HEK293 (cell line): ENCODE data around the gene KRT8.

Experiments
- CTCF ChIA-PET: fragments of 350-600 bp; formaldehyde crosslinking; extraction: SDS; loops from one replicate; lab custom pipeline; 2021; ENCODE audit warnings: antibody characterized with exemption; lab: Yijun Ruan, JAX
- POLR2A ChIA-PET: fragments of 300-600 bp; formaldehyde crosslinking; extraction: SDS; loops from one replicate; lab custom pipeline; 2020; ENCODE audit warnings: antibody characterized with exemption, inconsistent platforms; lab: Yijun Ruan, JAX
- H3K27ac ChIP-seq: fragments of 200-500 bp; sonication (Bioruptor generic); 2 replicates; pipeline ENCODE4 v1.5.1; 2014; ENCODE audit warnings: low read depth, low read length, control low read depth, inconsistent platforms; ENCODE audit errors: extremely low read depth
- H3K36me3 ChIP-seq, 2 experiments: fragments of 200-500 bp in 1 of 2; sonication (Bioruptor generic) in 1 of 2; 1 replicate in 1 of 2; 2 replicates in 1 of 2; pipeline ENCODE4 v1.5.1; 2014 to 2017; ENCODE audit warnings: inconsistent platforms in 2 of 2, low read length in 2 of 2; ENCODE audit not compliant: control insufficient read depth in 2 of 2, insufficient read depth in 1 of 2
- H3K4me1 ChIP-seq: fragments of 200-500 bp; sonication (Bioruptor generic); 2 replicates; pipeline ENCODE4 v1.5.1; 2014; ENCODE audit warnings: mild to moderate bottlenecking, low read length, inconsistent platforms; ENCODE audit not compliant: control insufficient read depth, insufficient read depth
- H3K4me3 ChIP-seq: 2 replicates; pipeline ENCODE4 v1.5.1; 2011; ENCODE audit warnings: low read depth, mild to moderate bottlenecking, control low read depth, low read length, moderate library complexity
- H3K9me3 ChIP-seq: fragments of 200-500 bp; sonication (Bioruptor generic); 2 replicates; pipeline ENCODE4 v1.5.1; 2014; ENCODE audit warnings: low read depth, low read length, inconsistent platforms; ENCODE audit not compliant: control insufficient read depth, insufficient read depth
- KLF1 ChIP-seq: fragments of 450-650 bp; formaldehyde crosslinking; IDR thresholded peaks from 2 replicates; pipeline ENCODE4 v1.5.1; 2016; ENCODE audit warnings: missing biosample characterization, missing genetic modification characterization
- MEIS1 ChIP-seq: sonication (generic); formaldehyde crosslinking; IDR thresholded peaks from 2 replicates; pipeline ENCODE4 v1.8.1; 2022; ENCODE audit warnings: missing genetic modification reagents, mild to moderate bottlenecking, borderline replicate concordance
- SCRT2 ChIP-seq: fragments of 450-650 bp; formaldehyde crosslinking; IDR thresholded peaks from 2 replicates; pipeline ENCODE4 v1.5.1; 2016; ENCODE audit warnings: missing biosample characterization, missing genetic modification characterization
- ZEB2 ChIP-seq: fragments of 450-650 bp; formaldehyde crosslinking; IDR thresholded peaks from 2 replicates; pipeline ENCODE4 v1.5.1; 2016; ENCODE audit warnings: missing biosample characterization, missing genetic modification characterization
- ZFHX2 ChIP-seq: fragments of 450-650 bp; formaldehyde crosslinking; conservative IDR thresholded peaks from 2 replicates; pipeline ENCODE4 v1.5.1; 2016; ENCODE audit warnings: missing biosample characterization, missing genetic modification characterization
- ZNF146 ChIP-seq: fragments of 450-650 bp; formaldehyde crosslinking; IDR thresholded peaks from 2 replicates; pipeline ENCODE4 v1.5.1; 2016; ENCODE audit warnings: missing biosample characterization, missing genetic modification characterization
- ZNF248 ChIP-seq: fragments of 450-650 bp; formaldehyde crosslinking; IDR thresholded peaks from 2 replicates; pipeline ENCODE4 v1.5.1; 2017; ENCODE audit warnings: missing biosample characterization, missing genetic modification characterization
- ZNF311 ChIP-seq: fragments of 450-650 bp; formaldehyde crosslinking; IDR thresholded peaks from 2 replicates; pipeline ENCODE4 v1.5.1; 2017; ENCODE audit warnings: missing biosample characterization, missing genetic modification characterization, borderline replicate concordance
- ZNF324 ChIP-seq: fragments of 450-650 bp; formaldehyde crosslinking; IDR thresholded peaks from 2 replicates; pipeline ENCODE4 v1.5.1; 2016; ENCODE audit warnings: missing biosample characterization, missing genetic modification characterization
- ZNF335 ChIP-seq: fragments of 450-650 bp; formaldehyde crosslinking; conservative IDR thresholded peaks from 2 replicates; pipeline ENCODE4 v1.5.1; 2016; ENCODE audit warnings: missing biosample characterization, missing genetic modification characterization
- ZNF341 ChIP-seq: fragments of 450-650 bp; formaldehyde crosslinking; IDR thresholded peaks from 2 replicates; pipeline ENCODE4; 2016; ENCODE audit warnings: low read depth, missing biosample characterization, missing genetic modification characterization
- ZNF501 ChIP-seq: fragments of 450-650 bp; formaldehyde crosslinking; IDR thresholded peaks from 2 replicates; pipeline ENCODE4 v1.5.1; 2016; ENCODE audit warnings: missing biosample characterization, missing genetic modification characterization
- ZNF621 ChIP-seq: fragments of 450-650 bp; formaldehyde crosslinking; IDR thresholded peaks from 2 replicates; pipeline ENCODE4 v1.5.1; 2017; ENCODE audit warnings: missing biosample characterization, missing genetic modification characterization
- ZNF707 ChIP-seq: fragments of 450-650 bp; formaldehyde crosslinking; IDR thresholded peaks from 2 replicates; pipeline ENCODE4 v1.5.1; 2016; ENCODE audit warnings: missing biosample characterization, missing genetic modification characterization
- TF ChIP-seq, protein P1 (sequence below): fragments of 450-650 bp; formaldehyde crosslinking; IDR thresholded peaks from 2 replicates; pipeline ENCODE4 v1.5.1; 2016; ENCODE audit warnings: missing biosample characterization, missing genetic modification characterization
- TF ChIP-seq, protein P2 (sequence below): fragments of 450-650 bp; formaldehyde crosslinking; IDR thresholded peaks from 2 replicates; pipeline ENCODE4 v1.5.1; 2016; ENCODE audit warnings: missing biosample characterization, missing genetic modification characterization
- TF ChIP-seq, protein P3 (sequence below): fragments of 450-650 bp; formaldehyde crosslinking; IDR thresholded peaks from 2 replicates; pipeline ENCODE4 v1.5.1; 2016; ENCODE audit warnings: missing biosample characterization, missing genetic modification characterization
- TF ChIP-seq, protein P4 (sequence below): fragments of 450-650 bp; formaldehyde crosslinking; IDR thresholded peaks from 2 replicates; pipeline ENCODE4 v1.5.1; 2017; ENCODE audit warnings: missing biosample characterization, missing genetic modification characterization
- TF ChIP-seq, protein P5 (sequence below): fragments of 450-650 bp; formaldehyde crosslinking; IDR thresholded peaks from 2 replicates; pipeline ENCODE4; 2016; ENCODE audit warnings: missing biosample characterization, missing genetic modification characterization
- TF ChIP-seq, protein P6 (sequence below): fragments of 450-650 bp; formaldehyde crosslinking; IDR thresholded peaks from 2 replicates; pipeline ENCODE4 v1.5.1; 2016; ENCODE audit warnings: missing biosample characterization, missing genetic modification characterization
- TF ChIP-seq, protein P7 (sequence below): fragments of 450-650 bp; formaldehyde crosslinking; conservative IDR thresholded peaks from 2 replicates; pipeline ENCODE4 v1.5.1; 2016; ENCODE audit warnings: low read depth, missing biosample characterization, missing genetic modification characterization

The KRT8 gene

DNA sequence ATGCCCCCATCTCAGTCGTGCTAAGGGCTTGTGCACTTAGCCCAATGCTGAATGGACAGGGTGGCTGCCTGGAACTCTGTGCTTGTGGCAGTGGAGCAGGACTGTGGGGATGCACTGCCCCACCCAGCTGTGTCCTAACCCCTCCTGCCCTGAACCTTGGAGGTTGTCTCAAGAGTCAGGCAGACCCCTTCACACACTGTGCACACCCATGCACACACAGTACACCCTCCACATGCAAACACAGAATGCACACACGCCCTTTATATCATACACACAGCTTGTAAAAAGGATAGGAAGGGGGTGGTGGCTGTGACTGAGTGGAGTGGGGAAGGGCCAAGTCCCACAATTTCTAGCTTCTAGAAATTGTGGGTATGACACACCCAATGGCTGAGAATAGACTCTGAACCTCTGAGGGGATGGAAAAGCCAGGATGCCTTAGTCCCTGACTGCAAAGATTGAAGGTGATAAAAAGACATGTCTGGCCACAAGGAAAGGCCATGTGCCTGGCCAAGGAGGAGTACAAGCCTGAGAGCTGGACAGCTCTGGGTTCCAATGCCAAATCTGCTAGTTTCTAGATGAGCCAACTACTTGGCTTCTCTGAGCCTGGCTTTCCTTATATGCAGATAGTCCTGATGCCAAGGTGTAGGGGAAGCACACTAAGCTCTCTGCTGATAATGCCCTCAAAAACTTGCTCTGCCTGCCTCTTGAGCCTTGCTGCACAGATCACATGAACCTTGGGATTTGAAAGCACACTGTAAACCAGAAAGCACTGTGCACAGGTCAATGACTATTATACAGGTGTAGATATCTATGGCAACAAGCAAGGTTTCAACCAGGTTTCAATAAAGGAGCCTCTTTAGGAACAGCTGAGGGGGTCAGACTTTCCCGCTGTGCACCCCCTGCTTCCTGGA lies 8.4 kb downstream of the KRT8 start (continued):
- TF ChIP-seq, protein P1, sequence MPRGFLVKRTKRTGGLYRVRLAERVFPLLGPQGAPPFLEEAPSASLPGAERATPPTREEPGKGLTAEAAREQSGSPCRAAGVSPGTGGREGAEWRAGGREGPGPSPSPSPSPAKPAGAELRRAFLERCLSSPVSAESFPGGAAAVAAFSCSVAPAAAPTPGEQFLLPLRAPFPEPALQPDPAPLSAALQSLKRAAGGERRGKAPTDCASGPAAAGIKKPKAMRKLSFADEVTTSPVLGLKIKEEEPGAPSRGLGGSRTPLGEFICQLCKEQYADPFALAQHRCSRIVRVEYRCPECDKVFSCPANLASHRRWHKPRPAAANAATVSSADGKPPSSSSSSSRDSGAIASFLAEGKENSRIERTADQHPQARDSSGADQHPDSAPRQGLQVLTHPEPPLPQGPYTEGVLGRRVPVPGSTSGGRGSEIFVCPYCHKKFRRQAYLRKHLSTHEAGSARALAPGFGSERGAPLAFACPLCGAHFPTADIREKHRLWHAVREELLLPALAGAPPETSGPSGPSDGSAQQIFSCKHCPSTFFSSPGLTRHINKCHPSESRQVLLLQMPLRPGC (tag by site-specific recombination): no peak
- peak; percentile 31; the same call in 1 of the 2 replicates for TF ChIP-seq ZNF341 (tag by site-specific recombination)
- TF ChIP-seq, protein P2, sequence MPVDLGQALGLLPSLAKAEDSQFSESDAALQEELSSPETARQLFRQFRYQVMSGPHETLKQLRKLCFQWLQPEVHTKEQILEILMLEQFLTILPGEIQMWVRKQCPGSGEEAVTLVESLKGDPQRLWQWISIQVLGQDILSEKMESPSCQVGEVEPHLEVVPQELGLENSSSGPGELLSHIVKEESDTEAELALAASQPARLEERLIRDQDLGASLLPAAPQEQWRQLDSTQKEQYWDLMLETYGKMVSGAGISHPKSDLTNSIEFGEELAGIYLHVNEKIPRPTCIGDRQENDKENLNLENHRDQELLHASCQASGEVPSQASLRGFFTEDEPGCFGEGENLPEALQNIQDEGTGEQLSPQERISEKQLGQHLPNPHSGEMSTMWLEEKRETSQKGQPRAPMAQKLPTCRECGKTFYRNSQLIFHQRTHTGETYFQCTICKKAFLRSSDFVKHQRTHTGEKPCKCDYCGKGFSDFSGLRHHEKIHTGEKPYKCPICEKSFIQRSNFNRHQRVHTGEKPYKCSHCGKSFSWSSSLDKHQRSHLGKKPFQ (tag by site-specific recombination): peak; percentile 64; the same call in 1 of the 2 replicates
- TF ChIP-seq, protein P3, sequence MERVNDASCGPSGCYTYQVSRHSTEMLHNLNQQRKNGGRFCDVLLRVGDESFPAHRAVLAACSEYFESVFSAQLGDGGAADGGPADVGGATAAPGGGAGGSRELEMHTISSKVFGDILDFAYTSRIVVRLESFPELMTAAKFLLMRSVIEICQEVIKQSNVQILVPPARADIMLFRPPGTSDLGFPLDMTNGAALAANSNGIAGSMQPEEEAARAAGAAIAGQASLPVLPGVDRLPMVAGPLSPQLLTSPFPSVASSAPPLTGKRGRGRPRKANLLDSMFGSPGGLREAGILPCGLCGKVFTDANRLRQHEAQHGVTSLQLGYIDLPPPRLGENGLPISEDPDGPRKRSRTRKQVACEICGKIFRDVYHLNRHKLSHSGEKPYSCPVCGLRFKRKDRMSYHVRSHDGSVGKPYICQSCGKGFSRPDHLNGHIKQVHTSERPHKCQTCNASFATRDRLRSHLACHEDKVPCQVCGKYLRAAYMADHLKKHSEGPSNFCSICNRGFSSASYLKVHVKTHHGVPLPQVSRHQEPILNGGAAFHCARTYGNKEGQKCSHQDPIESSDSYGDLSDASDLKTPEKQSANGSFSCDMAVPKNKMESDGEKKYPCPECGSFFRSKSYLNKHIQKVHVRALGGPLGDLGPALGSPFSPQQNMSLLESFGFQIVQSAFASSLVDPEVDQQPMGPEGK: no peak
- TF ChIP-seq MEIS1 (CRISPR knock-in tag): no peak
- peak; percentile 99 for TF ChIP-seq KLF1 (tag by site-specific recombination)
- TF ChIP-seq, protein P4, sequence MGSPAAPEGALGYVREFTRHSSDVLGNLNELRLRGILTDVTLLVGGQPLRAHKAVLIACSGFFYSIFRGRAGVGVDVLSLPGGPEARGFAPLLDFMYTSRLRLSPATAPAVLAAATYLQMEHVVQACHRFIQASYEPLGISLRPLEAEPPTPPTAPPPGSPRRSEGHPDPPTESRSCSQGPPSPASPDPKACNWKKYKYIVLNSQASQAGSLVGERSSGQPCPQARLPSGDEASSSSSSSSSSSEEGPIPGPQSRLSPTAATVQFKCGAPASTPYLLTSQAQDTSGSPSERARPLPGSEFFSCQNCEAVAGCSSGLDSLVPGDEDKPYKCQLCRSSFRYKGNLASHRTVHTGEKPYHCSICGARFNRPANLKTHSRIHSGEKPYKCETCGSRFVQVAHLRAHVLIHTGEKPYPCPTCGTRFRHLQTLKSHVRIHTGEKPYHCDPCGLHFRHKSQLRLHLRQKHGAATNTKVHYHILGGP (tag by site-specific recombination): no peak
- TF ChIP-seq ZNF324: no peak

DNA sequence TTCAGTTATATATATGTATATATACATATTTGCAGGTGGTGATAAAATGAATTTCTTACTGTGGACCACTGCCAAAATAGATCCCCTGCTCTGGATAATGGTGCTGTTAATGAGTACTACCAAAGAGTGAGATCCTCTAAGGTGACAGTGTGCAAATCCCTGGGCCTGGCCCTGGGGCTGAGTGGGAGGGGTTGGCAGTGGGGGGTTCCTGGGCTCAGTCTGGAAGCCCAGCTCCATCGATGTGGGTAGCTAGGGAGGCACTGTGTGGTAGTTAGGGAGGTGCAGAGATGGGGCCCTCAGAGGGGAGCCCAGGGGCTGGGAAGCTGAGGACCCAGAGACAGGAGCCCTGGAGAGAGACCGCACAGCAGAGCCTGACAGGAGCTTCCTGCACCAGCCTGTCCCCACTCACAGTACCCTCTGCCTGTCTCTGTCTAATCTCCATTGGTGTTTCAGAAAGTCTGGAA lies 9.1 kb downstream of the KRT8 start:
- H3K4me1 ChIP-seq: peaks cover 15% of the 10 kb centered on the region
- H3K36me3 ChIP-seq: peaks cover 18 to 47% of the 10 kb centered on the region in 2 experiments
- H3K4me3 ChIP-seq: no peak overlapping the region
- peak overlapping the region; percentile 69 for H3K27ac ChIP-seq
- ChIA-PET CTCF (interaction anchor here (0.6 to 20.1 kb wide), 8 partner anchors 10 to 152 kb away, joined by 3 to 316 read pairs (median 4); partner anchors contain the start of gene KRT8), POLR2A (interaction anchor here (0.9 to 5.3 kb wide), 10 partner anchors 9 to 158 kb away, joined by 3 to 57 read pairs (median 5); partner anchors contain the start of genes KRT18 and KRT8)
- no peaks in the 10 kb centered on the region for H3K9me3 ChIP-seq
- TF ChIP-seq, protein P5, sequence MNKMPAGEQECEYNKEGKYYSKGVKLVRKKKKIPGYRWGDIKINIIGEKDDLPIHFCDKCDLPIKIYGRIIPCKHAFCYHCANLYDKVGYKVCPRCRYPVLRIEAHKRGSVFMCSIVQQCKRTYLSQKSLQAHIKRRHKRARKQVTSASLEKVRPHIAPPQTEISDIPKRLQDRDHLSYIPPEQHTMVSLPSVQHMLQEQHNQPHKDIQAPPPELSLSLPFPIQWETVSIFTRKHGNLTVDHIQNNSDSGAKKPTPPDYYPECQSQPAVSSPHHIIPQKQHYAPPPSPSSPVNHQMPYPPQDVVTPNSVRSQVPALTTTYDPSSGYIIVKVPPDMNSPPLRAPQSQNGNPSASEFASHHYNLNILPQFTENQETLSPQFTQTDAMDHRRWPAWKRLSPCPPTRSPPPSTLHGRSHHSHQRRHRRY: no peak
- TF ChIP-seq ZEB2 (tag by site-specific recombination) (no peak), ZNF146 (tag by site-specific recombination) (no peak), ZNF707 (tag by site-specific recombination) (no peak), ZNF335 (tag by site-specific recombination) (peak; percentile 62), SCRT2 (tag by site-specific recombination) (no peak), ZFHX2 (peak; percentile 70), ZNF248 (tag by site-specific recombination) (no peak), ZNF501 (tag by site-specific recombination) (no peak), ZNF621 (tag by site-specific recombination) (no peak), ZNF311 (tag by site-specific recombination) (no peak)
- TF ChIP-seq, protein P6, sequence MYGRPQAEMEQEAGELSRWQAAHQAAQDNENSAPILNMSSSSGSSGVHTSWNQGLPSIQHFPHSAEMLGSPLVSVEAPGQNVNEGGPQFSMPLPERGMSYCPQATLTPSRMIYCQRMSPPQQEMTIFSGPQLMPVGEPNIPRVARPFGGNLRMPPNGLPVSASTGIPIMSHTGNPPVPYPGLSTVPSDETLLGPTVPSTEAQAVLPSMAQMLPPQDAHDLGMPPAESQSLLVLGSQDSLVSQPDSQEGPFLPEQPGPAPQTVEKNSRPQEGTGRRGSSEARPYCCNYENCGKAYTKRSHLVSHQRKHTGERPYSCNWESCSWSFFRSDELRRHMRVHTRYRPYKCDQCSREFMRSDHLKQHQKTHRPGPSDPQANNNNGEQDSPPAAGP: no peak
- TF ChIP-seq, protein P7, sequence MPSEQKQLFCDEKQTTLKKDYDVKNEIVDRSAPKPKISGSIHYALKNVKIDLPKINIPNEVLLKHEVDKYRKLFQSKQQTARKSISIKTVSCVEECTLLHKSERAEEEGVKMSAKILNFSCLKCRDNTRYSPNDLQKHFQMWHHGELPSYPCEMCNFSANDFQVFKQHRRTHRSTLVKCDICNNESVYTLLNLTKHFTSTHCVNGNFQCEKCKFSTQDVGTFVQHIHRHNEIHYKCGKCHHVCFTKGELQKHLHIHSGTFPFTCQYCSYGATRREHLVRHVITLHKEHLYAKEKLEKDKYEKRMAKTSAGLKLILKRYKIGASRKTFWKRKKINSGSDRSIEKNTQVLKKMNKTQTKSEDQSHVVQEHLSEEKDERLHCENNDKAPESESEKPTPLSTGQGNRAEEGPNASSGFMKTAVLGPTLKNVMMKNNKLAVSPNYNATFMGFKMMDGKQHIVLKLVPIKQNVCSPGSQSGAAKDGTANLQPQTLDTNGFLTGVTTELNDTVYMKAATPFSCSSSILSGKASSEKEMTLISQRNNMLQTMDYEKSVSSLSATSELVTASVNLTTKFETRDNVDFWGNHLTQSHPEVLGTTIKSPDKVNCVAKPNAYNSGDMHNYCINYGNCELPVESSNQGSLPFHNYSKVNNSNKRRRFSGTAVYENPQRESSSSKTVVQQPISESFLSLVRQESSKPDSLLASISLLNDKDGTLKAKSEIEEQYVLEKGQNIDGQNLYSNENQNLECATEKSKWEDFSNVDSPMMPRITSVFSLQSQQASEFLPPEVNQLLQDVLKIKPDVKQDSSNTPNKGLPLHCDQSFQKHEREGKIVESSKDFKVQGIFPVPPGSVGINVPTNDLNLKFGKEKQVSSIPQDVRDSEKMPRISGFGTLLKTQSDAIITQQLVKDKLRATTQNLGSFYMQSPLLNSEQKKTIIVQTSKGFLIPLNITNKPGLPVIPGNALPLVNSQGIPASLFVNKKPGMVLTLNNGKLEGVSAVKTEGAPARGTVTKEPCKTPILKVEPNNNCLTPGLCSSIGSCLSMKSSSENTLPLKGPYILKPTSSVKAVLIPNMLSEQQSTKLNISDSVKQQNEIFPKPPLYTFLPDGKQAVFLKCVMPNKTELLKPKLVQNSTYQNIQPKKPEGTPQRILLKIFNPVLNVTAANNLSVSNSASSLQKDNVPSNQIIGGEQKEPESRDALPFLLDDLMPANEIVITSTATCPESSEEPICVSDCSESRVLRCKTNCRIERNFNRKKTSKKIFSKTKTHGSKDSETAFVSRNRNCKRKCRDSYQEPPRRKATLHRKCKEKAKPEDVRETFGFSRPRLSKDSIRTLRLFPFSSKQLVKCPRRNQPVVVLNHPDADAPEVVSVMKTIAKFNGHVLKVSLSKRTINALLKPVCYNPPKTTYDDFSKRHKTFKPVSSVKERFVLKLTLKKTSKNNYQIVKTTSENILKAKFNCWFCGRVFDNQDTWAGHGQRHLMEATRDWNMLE (tag by site-specific recombination): no peak
